ENCODE results near the gene PLEKHG3. TPM values are rescaled to one million over a fixed set of nuclear protein-coding genes. Genes with fewer than 3 reads are reported as not detected.

PLEKHG3 gene
- total and polyA plus RNA-seq, 10 of the 15 experiments (the other 5 are each of a cell fraction or from before 2014, with no cell fraction given) = 0.03 to 0.73 (median 0.07) TPM; not detected in 5

GRCh38 chr14:64743061-64743460, 38.8 kb downstream of the PLEKHG3 start (continued):
- no peak for TF ChIP-seq MLLT1 (IDR thresholded peaks at IDR 0.05)
- no peak for TF ChIP-seq KLF5 (IDR thresholded peaks at IDR 0.05; ENCODE audit: partially characterized antibody)
- no peak for TF ChIP-seq GABPA (IDR thresholded peaks at IDR 0.05; ENCODE audit: low read depth)
- no peak for TF ChIP-seq SUZ12 (IDR thresholded peaks at IDR 0.05; ENCODE audit: unreplicated experiment)
- no peak for TF ChIP-seq TAF1 (IDR thresholded peaks at IDR 0.05; ENCODE audit: borderline replicate concordance, low read depth, low read length)

GRCh38 chr14:64745511-64746091, 41.4 kb downstream of the PLEKHG3 start:
- WGBS (ENCODE audit: insufficient coverage, insufficient replicate concordance, low lambda C conversion rate, missing lambda C conversion rate) = 35% methylated on average over 8 of the region's 8 CpGs
- ChIA-PET CTCF (no interaction called here), POLR2A (no interaction called here), RAD21 (ENCODE audit: unreplicated experiment) (no interaction called here), SMC1A (ENCODE audit: uncharacterized antibody, unreplicated experiment) (interaction anchor here (1.3 kb wide), 1 partner anchor 16 kb away, joined by 3 read pairs; no protein-coding TSS in a partner anchor)
- no peaks in the 10 kb centered on the region for H3K4me1 ChIP-seq (ENCODE audit: control insufficient read depth, insufficient read depth, low read length)
- no peak for FAIRE-seq
- no peak for DNase-seq (ENCODE audit: low read depth, low spot score)
- no peaks in the 10 kb centered on the region; a peak in 1 of 4 replicates for H3K36me3 ChIP-seq (ENCODE audit: control insufficient read depth in 2 of 2, insufficient read depth in 2 of 2, low read length in 1 of 2)
- intact Hi-C loops (cut with micrococcal nuclease; ENCODE audit: unreplicated experiment) = no loop called here
- no peak for ATAC-seq
- H3K27me3 ChIP-seq (replicated peaks in 1 of 2; ENCODE audit: control insufficient read depth in 2 of 2, insufficient read depth in 2 of 2, low read length in 1 of 2) = peaks cover 0 to 2% of the 10 kb centered on the region in 2 experiments; a peak in 1 of 4 replicates
- no peak overlapping the region for H3K4me2 ChIP-seq (ENCODE audit: control insufficient read depth, insufficient read depth)
- no peaks in the 10 kb centered on the region for H4K20me1 ChIP-seq (ENCODE audit: control insufficient read depth, insufficient read depth)
- H3K27ac ChIP-seq (ENCODE audit: control insufficient read depth, insufficient read depth) = no peak overlapping the region
- no peaks in the 10 kb centered on the region for H3K79me2 ChIP-seq (ENCODE audit: control insufficient read depth, insufficient read depth, low read length)
- H3K9ac ChIP-seq (ENCODE audit: control insufficient read depth, insufficient read depth, low read length) = no peak overlapping the region
- H3K4me3 ChIP-seq = no peak overlapping the region
- no peak overlapping the region for H2AFZ ChIP-seq (ENCODE audit: control insufficient read depth, low read depth, low read length)
- BruUV-seq (replicated peaks) = no TSS peak
- TF ChIP-seq SPI1 (IDR thresholded peaks at IDR 0.05; ENCODE audit: borderline replicate concordance, insufficient read depth, low read depth, low read length) = no peak
- TF ChIP-seq ZBED1 (IDR thresholded peaks at IDR 0.05; ENCODE audit: borderline replicate concordance) = no peak
- TF ChIP-seq SMARCA5 (IDR thresholded peaks at IDR 0.05) = no peak
- in situ Hi-C loops (cut with MboI) = no loop called here
- no peaks in the 10 kb centered on the region; the same call in 2 of the 3 replicates for H3K9me3 ChIP-seq (replicated peaks; ENCODE audit: control insufficient read depth, insufficient read depth, low read length)
